ENCODE data around the gene NPLOC4.

- TF ChIP-seq CTCF (IDR thresholded peaks at IDR 0.05) (no peak), ZFX (IDR thresholded peaks at IDR 0.05; ENCODE audit: borderline replicate concordance) (no peak)
Measured at GRCh38 chr17:81593105-81593871, 43.6 kb downstream of the NPLOC4 start.

Data from 22Rv1 (cell line).